Body of pancreas (tissue), 4 donors: ENCODE data around the gene PSD2. TPM values are rescaled to one million over a fixed set of nuclear protein-coding genes. Genes with fewer than 3 reads are reported as not detected.

ENCODE experiments used
- ATAC-seq: fragments of 150-250 bp; one replicate; pipeline ENCODE4 v1.9.1; 2016
- DNase-seq, 4 donors: peaks; one replicate each; pipeline ENCODE4 v3.0.0-alpha.2; 2019
- H3K27ac ChIP-seq, 4 donors: fragments of 200-600 bp; sonication (generic); 1 replicate in 3 of 4; 2 replicates in 1 of 4; pipeline versions ENCODE4 v1.5.1 to v1.6.1; 2016 to 2019; ENCODE audit warnings: mild to moderate bottlenecking in 1 of 4, mixed read lengths in 1 of 4, moderate library complexity in 1 of 4
- H3K27me3 ChIP-seq, 2 donors: fragments of 200-600 bp; sonication (generic); one replicate each; pipeline ENCODE4 v1.6.0; 2016; ENCODE audit warnings: mild to moderate bottlenecking in 1 of 2
- H3K36me3 ChIP-seq, 2 donors: fragments of 200-600 bp; sonication (generic); replicated peaks in 1 of 2; 2 replicates each; pipeline ENCODE4 v1.5.1; 2016; ENCODE audit warnings: low read depth in 2 of 2; ENCODE audit not compliant: insufficient read depth in 1 of 2
- H3K4me1 ChIP-seq: fragments of 200-600 bp; sonication (generic); one replicate; pipeline ENCODE4 v1.6.0; 2016
- H3K4me3 ChIP-seq, 2 donors: fragments of 200-600 bp; sonication (generic); 1 replicate in 1 of 2; 2 replicates in 1 of 2; pipeline ENCODE4 v1.5.1; 2016 to 2019
- H3K9me3 ChIP-seq, 3 donors: fragments of 200-600 bp; sonication (generic); 1 replicate in 2 of 3; 2 replicates in 1 of 3; pipeline ENCODE4 v1.5.1; 2016
- POLR2A ChIP-seq, 3 donors: fragments of 450-650 bp; IDR thresholded peaks; one replicate each; pipeline ENCODE4 v1.6.1; 2016; ENCODE audit warnings: antibody characterized with exemption in 3 of 3, mild to moderate bottlenecking in 2 of 3
- WGBS, 2 donors: methylation state at CpG; one replicate each; pipeline ENCODE4 v1.1.5; 2017; 5-methylcytosine and 5-hydroxymethylcytosine counted together
- intact Hi-C: fragments of 100-400 bp; cut with DNase I; formaldehyde crosslinking; loops from one replicate; pipeline ENCODE4 v1.15.1; 2023
- total RNA-seq, 2 donors: library from RNA; depleted of rRNA; stranded (reverse); fragments of >200 nt; gene quantifications; one replicate each; pipeline ENCODE4 v1.1.0, GENCODE V29; 2016
- TF ChIP-seq, protein P1 (sequence below), 7 experiments: fragments of 450-650 bp in 4 of 7; fragments of 200-600 bp in 3 of 7; sonication (generic) in 3 of 7; IDR thresholded peaks; one replicate each; pipeline ENCODE4 v1.5.1; 2016 to 2019; ENCODE audit warnings: antibody characterized with exemption in 7 of 7

PSD2 gene
- total RNA-seq, 2 donors from 2014 or later: 0.52 TPM; not detected in 1

- WGBS, 2 donors: 56 to 77% methylated on average over 4 of the region's 4 CpGs
- TF ChIP-seq POLR2A (IDR thresholded peaks at IDR 0.05): no peak
- TF ChIP-seq, protein P1, sequence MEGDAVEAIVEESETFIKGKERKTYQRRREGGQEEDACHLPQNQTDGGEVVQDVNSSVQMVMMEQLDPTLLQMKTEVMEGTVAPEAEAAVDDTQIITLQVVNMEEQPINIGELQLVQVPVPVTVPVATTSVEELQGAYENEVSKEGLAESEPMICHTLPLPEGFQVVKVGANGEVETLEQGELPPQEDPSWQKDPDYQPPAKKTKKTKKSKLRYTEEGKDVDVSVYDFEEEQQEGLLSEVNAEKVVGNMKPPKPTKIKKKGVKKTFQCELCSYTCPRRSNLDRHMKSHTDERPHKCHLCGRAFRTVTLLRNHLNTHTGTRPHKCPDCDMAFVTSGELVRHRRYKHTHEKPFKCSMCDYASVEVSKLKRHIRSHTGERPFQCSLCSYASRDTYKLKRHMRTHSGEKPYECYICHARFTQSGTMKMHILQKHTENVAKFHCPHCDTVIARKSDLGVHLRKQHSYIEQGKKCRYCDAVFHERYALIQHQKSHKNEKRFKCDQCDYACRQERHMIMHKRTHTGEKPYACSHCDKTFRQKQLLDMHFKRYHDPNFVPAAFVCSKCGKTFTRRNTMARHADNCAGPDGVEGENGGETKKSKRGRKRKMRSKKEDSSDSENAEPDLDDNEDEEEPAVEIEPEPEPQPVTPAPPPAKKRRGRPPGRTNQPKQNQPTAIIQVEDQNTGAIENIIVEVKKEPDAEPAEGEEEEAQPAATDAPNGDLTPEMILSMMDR (IDR thresholded peaks at IDR 0.05): no peak
- no peak for DNase-seq
- H3K36me3 ChIP-seq: no peaks in the 10 kb centered on the region
- no peak for ATAC-seq
- H3K9me3 ChIP-seq: no peaks in the 10 kb centered on the region
- peaks cover 0 to 8% of the 10 kb centered on the region in 2 donors for H3K27me3 ChIP-seq
- H3K4me3 ChIP-seq: no peak overlapping the region
- H3K27ac ChIP-seq: no peak overlapping the region
- intact Hi-C loops: loop anchor here (5.0 to 10.0 kb wide), 2 partner anchors 136 to 343 kb away; no protein-coding TSS in a partner anchor
- peaks cover 4% of the 10 kb centered on the region for H3K4me1 ChIP-seq
These were observed 27.6 kb upstream of the PSD2 start for GRCh38 chr5:139767960-139768359.

- Histone ChIP-seq H3K27me3 (peaks cover 0 to 8% of the 10 kb centered on the region in 2 donors), H3K4me3 (no peak overlapping the region), H3K9me3 (no peaks in the 10 kb centered on the region), H3K36me3 (no peaks in the 10 kb centered on the region), H3K27ac (no peak overlapping the region), H3K4me1 (peaks cover 4% of the 10 kb centered on the region)
- 78 to 85% methylated on average over 7 of the region's 7 CpGs for WGBS, 2 donors
- no peak for TF ChIP-seq POLR2A (IDR thresholded peaks at IDR 0.05)
- TF ChIP-seq, protein P1 (IDR thresholded peaks at IDR 0.05): no peak
- ATAC-seq (no peak), DNase-seq (no peak)
- intact Hi-C loops: loop anchor here (5.0 to 10.0 kb wide), 2 partner anchors 137 to 344 kb away; no protein-coding TSS in a partner anchor
These were observed 26.7 kb upstream of the PSD2 start for GRCh38 chr5:139768807-139769465.

DNA sequence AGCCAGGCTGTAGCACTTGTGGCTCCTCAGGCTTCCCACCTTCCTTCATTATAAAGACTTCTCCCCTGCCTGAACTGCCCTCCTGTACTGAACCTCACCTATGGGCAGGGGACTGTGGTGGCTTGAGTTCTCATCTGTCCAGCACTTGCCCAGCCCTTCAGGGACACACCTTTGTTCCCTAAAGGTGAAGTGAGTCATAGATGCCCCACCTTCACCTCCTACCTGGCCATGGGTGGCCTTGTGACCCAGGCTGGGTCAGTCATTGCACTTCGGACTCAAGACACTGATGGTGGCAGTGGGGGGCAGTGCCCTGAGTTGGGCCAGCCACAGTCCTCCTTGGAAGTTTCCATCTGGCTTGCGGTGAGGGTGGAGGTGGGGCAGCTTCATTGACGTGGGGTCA, 26.1 kb upstream of the PSD2 start:
- no peak for ATAC-seq
- WGBS, 2 donors: 68 to 70% methylated on average over 2 of the region's 3 CpGs
- no peak overlapping the region for H3K4me3 ChIP-seq
- no peaks in the 10 kb centered on the region for H3K9me3 ChIP-seq
- peaks cover 0 to 5% of the 10 kb centered on the region in 2 donors for H3K27me3 ChIP-seq
- TF ChIP-seq POLR2A (IDR thresholded peaks at IDR 0.05): no peak
- TF ChIP-seq, protein P1 (IDR thresholded peaks at IDR 0.05): no peak
- DNase-seq: no peak
- intact Hi-C loops: loop anchor here (5.0 to 10.0 kb wide), 2 partner anchors 137 to 345 kb away; no protein-coding TSS in a partner anchor
- no peak overlapping the region for H3K27ac ChIP-seq
- no peaks in the 10 kb centered on the region for H3K36me3 ChIP-seq
- peaks cover 4% of the 10 kb centered on the region for H3K4me1 ChIP-seq

- Histone ChIP-seq H3K9me3 (no peaks in the 10 kb centered on the region), H3K4me1 (peaks cover 9% of the 10 kb centered on the region)
- 76 to 87% methylated on average over 2 of the region's 2 CpGs for WGBS, 2 donors
These were observed 24.9 kb upstream of the PSD2 start for GRCh38 chr5:139770722-139771121.

More at GRCh38 chr5:139770722-139771121, 24.9 kb upstream of the PSD2 start:
- TF ChIP-seq, protein P1 (IDR thresholded peaks at IDR 0.05): no peak
- no peak for TF ChIP-seq POLR2A (IDR thresholded peaks at IDR 0.05)
- Histone ChIP-seq H3K27me3 (no peaks in the 10 kb centered on the region), H3K4me3 (no peak overlapping the region), H3K36me3 (no peaks in the 10 kb centered on the region), H3K27ac (no peak overlapping the region)
- intact Hi-C loops: no loop called here
- DNase-seq: no peak
- no peak for ATAC-seq
